GM21576 (cell line): ENCODE measurements around the gene HES4.

ENCODE experiments used
- ATAC-seq: cut with Tn5 transposase; IDR thresholded peaks from one replicate; pipeline ENCODE4 v1.9.1; 2021; ENCODE audit warnings: mild to moderate bottlenecking, moderate library complexity; ENCODE audit not compliant: unreplicated experiment

The HES4 gene, protein sequence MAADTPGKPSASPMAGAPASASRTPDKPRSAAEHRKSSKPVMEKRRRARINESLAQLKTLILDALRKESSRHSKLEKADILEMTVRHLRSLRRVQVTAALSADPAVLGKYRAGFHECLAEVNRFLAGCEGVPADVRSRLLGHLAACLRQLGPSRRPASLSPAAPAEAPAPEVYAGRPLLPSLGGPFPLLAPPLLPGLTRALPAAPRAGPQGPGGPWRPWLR

GRCh38 chr1:999725-1000356 is at the start of gene HES4:
TSS of gene HES4 (minus strand) at chr1:1000097. CDS start at chr1:999973, 124 bp downstream.
- ATAC-seq = no peak

GRCh38 chr1:1048765-1049164 is 48.9 kb upstream of the HES4 start:
- no peak for ATAC-seq

GRCh38 chr1:1047963-1048362 is 48.1 kb upstream of the HES4 start:
- ATAC-seq = no peak

DNA sequence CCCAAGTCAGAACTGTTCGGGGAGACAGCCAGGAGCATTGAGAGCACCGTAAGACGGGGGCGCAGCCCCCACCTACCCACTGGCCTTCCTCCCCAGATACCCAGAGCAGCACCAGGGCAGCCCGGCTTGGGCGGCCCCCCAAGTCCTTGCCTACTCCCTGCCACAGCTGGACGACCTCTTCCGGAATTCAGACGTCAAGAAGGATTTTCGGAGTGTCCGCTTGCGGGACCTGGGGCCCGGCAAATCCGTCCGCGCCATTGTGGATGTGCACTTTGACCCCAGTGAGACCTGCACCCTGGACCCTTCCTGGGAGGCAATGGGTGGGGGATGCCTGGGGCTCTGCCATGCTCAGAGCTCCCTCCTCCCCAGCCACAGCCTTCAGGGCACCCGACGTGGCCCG is 47.5 kb upstream of the HES4 start:
- no peak for ATAC-seq

GRCh38 chr1:1046767-1047166 is 46.9 kb upstream of the HES4 start:
- ATAC-seq = no peak

GRCh38 chr1:1046243-1046642 is 46.3 kb upstream of the HES4 start:
- no peak for ATAC-seq

GRCh38 chr1:1045129-1045528 is 45.2 kb upstream of the HES4 start:
- no peak for ATAC-seq

- no peak for ATAC-seq
Observed at GRCh38 chr1:1044455-1045078, 44.7 kb upstream of the HES4 start.

DNA sequence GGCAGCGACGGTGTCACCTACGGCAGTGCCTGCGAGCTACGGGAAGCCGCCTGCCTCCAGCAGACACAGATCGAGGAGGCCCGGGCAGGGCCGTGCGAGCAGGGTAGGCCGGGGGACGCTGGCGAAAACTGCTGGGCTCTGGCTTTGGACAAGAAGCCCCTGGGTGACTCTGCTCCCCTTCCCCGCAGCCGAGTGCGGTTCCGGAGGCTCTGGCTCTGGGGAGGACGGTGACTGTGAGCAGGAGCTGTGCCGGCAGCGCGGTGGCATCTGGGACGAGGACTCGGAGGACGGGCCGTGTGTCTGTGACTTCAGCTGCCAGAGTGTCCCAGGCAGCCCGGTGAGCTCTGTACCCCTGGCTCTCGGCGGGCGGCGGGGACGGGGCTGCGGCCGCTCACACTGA is 44.0 kb upstream of the HES4 start:
- ATAC-seq = no peak

DNA sequence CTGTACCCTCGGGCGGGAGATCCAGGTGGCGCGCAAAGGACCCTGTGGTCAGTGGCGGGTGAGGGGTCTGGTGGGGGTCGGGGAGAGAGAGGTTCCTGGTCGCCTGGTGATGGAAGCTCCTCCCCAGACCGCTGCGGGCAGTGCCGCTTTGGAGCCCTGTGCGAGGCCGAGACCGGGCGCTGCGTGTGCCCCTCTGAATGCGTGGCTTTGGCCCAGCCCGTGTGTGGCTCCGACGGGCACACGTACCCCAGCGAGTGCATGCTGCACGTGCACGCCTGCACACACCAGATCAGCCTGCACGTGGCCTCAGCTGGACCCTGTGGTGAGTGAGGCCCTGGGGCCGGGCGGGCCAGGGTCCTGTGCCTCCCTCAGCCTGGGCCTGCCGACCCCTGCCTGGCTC is 43.5 kb upstream of the HES4 start:
- no peak for ATAC-seq

DNA sequence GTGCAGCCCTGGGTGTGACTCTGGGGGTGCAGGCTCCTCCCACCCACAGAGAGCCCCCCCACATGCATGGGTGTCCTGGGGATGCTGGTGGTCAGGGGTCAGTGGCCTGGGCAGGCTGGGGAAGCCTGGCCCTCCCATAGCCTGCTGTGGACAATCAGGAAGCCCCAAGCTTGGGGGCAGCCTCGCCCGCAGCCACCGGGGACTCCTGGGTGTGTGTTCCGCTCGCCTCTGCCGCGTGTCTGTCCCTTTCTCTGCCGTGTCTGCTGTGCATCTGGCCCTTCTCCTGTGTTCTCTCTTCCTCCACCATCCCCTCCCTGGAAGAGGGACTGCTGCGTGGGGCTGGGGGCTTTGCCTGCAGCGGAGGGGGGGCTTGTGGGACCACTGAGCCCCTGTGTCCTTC is 42.9 kb upstream of the HES4 start:
- ATAC-seq = no peak

DNA sequence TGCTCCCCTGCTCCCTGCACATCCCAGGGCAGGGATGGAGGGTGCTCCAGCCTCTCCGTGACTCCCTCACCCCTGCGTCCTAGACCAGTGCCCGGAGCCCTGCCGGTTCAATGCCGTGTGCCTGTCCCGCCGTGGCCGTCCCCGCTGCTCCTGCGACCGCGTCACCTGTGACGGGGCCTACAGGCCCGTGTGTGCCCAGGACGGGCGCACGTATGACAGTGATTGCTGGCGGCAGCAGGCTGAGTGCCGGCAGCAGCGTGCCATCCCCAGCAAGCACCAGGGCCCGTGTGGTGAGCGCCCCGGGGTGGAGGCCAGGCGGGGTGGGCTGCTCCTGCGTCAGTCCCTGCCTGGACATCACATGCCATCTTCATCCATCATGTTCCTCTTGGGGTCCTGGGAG is 42.0 kb upstream of the HES4 start:
- ATAC-seq = no peak

GRCh38 chr1:1041092-1041523 is 41.2 kb upstream of the HES4 start:
- ATAC-seq = no peak

GRCh38 chr1:1040004-1040991 is 40.4 kb upstream of the HES4 start:
- peak; percentile 40 for ATAC-seq

DNA sequence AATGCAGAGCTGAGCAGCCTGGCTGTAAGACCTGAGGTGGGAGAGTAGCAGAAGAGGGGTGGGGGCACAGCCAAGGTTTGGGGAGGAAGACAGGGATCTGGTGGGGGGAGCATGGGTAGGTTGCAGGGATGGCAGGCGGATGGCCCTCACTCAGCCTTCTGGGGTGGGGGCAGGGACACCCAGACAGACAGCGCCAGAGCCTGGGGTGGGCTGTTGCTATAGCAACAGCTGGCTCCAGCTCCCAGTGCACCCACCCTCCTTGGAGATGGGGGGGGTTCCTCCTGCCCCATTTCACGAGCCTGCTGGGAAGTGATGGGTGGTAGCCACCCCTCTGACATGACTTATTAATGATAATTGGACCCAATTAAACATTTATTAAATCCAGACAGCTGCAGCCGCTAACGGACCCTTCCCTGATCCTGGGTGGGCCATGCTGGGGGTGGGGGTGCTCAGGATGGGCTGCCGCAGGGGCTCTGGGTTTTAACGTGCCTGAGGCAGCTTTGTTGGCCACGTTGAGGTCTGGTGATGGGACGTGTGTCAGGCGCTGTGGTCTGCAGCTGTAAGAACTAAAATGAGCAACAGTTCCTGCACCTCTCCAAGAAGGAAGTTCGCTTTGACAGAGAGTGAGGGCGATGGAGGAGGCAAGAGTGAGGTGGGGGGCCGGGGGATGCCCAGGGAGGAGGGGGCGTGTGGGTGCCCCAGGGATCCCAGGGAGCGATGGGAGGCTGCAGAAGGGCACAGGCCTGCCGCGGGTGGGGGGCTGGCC is 39.4 kb upstream of the HES4 start:
- ATAC-seq = no peak

- ATAC-seq = peak; percentile 38
Observed at GRCh38 chr1:1038694-1039093, 38.8 kb upstream of the HES4 start.

- no peak for ATAC-seq
Observed at GRCh38 chr1:1037366-1038327, 37.8 kb upstream of the HES4 start.

DNA sequence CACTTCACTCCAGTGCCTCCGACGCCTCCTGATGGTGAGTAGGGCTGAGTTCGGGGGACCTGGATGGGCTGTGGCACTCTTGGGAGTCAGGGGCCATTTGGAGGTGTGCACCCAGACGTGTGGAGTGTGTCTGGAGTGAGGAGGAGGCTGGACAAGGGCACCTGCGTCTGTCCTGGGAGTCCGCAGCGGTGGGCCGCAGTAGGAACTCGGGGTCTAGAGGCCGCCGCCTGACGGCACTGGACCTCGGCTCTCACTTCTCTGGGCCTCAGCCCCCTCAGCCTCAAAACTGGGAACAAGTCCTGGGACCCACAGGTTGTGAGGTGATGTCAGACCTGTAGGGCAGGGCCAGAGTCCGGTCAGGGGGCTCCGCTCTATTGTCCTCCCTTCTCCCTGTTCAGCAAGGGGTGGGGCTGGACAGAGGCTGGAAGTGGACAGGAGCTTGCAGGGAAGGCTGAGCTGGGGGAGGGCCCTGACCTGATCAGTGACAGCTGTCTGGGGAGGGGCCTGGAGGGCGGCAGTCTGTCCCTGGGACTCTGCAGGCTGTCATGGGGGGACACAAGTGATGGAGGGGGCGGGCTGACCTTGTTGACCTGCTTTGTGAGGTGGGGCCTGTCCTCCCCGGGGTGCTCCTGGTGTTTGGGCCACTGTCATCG is 35.5 kb upstream of the HES4 start:
- no peak for ATAC-seq

GRCh38 chr1:1034439-1034781 is 34.5 kb upstream of the HES4 start:
- ATAC-seq = no peak
